Glutamatergic neuron (in vitro differentiated cells): ENCODE results near the gene GNG10. TPM values are rescaled to one million over a fixed set of nuclear protein-coding genes. Genes with fewer than 3 reads are reported as not detected.

Experiments
- DNase-seq: peaks from one replicate; pipeline ENCODE4 v3.0.0; 2022
- H3K27ac Mint-ChIP-seq: one replicate; pipeline ENCODE4 v1.8.0; 2020; ENCODE audit warnings: mild to moderate bottlenecking, mixed read lengths, inconsistent platforms; ENCODE audit not compliant: unreplicated experiment
- H3K27me3 Mint-ChIP-seq: one replicate; pipeline ENCODE4 v1.8.0; 2020; ENCODE audit warnings: mild to moderate bottlenecking, moderate library complexity, mixed read lengths, inconsistent platforms; ENCODE audit not compliant: unreplicated experiment
- H3K36me3 Mint-ChIP-seq: one replicate; pipeline ENCODE4 v1.8.0; 2020; ENCODE audit warnings: mild to moderate bottlenecking, mixed read lengths, inconsistent platforms; ENCODE audit not compliant: unreplicated experiment
- H3K4me1 Mint-ChIP-seq: one replicate; pipeline ENCODE4 v1.8.0; 2020; ENCODE audit warnings: mild to moderate bottlenecking, low read depth, mixed read lengths, inconsistent platforms; ENCODE audit not compliant: unreplicated experiment
- H3K4me3 Mint-ChIP-seq: one replicate; pipeline ENCODE4 v1.8.0; 2020; ENCODE audit warnings: mild to moderate bottlenecking, mixed read lengths, inconsistent platforms; ENCODE audit not compliant: unreplicated experiment
- H3K9me3 Mint-ChIP-seq: one replicate; pipeline ENCODE4 v1.8.0; 2020; ENCODE audit warnings: mild to moderate bottlenecking, moderate library complexity, mixed read lengths, inconsistent platforms; ENCODE audit not compliant: unreplicated experiment
- CTCF ChIP-seq: fragments of 200-600 bp; sonication (generic); IDR thresholded peaks from one replicate; pipeline ENCODE4 v1.5.0; 2021; ENCODE audit not compliant: partially characterized antibody, unreplicated experiment
- total RNA-seq: library from RNA; stranded (reverse); fragmentation: NEBNext Ultra II Directional; extraction: Animal tissue kit (Norgen Biotek cat#: 25700); gene quantifications from one replicate; pipeline ENCODE4 v1.2.1, GENCODE V29; 2021; ENCODE audit not compliant: unreplicated experiment

Gene GNG10
- total RNA-seq, 1 donor from 2014 or later, result 17.1 TPM

GRCh38 chr9:111696796-111697195, 35.4 kb downstream of the GNG10 start:
- peaks cover 3% of the 10 kb centered on the region for H3K9me3 Mint-ChIP-seq
- H3K36me3 Mint-ChIP-seq, result peaks cover 4% of the 10 kb centered on the region

GRCh38 chr9:111700776-111701175, 39.4 kb downstream of the GNG10 start:
- no peak for DNase-seq
- no peak overlapping the region for H3K4me3 Mint-ChIP-seq

More at GRCh38 chr9:111696796-111697195, 35.4 kb downstream of the GNG10 start:
- H3K4me1 Mint-ChIP-seq, result no peaks in the 10 kb centered on the region
- no peak overlapping the region for H3K4me3 Mint-ChIP-seq
- no peaks in the 10 kb centered on the region for H3K27me3 Mint-ChIP-seq
- no peak for DNase-seq
- no peak overlapping the region for H3K27ac Mint-ChIP-seq
- TF ChIP-seq CTCF, result no peak

DNA sequence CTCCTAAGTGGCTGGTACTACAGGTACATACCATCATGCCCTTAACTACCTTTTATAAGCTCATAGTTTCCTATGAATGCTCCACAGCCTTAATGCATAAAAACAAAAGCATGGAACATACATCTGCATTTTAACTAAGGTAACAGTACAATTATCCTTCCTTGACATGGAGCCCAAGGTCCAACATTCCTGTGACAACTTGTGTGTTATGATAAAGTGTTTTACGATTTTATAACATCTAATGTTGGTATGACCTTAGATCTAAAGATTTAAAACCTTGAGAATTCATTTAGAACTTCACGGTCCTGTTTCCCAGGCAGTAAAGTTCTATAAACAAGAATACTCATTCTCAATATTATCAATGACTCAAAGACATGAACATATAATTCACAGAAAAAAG, 43.1 kb downstream of the GNG10 start:
- no peak overlapping the region for H3K4me3 Mint-ChIP-seq
- no peaks in the 10 kb centered on the region for H3K9me3 Mint-ChIP-seq
- H3K36me3 Mint-ChIP-seq, result no peaks in the 10 kb centered on the region
- no peaks in the 10 kb centered on the region for H3K4me1 Mint-ChIP-seq
- no peaks in the 10 kb centered on the region for H3K27me3 Mint-ChIP-seq
- DNase-seq, result no peak
- no peak overlapping the region for H3K27ac Mint-ChIP-seq
- no peak for TF ChIP-seq CTCF

More at GRCh38 chr9:111700776-111701175, 39.4 kb downstream of the GNG10 start:
- Mint-ChIP-seq H3K9me3 (peaks cover 3% of the 10 kb centered on the region), H3K36me3 (peaks cover 4% of the 10 kb centered on the region), H3K27ac (no peak overlapping the region), H3K4me1 (no peaks in the 10 kb centered on the region), H3K27me3 (no peaks in the 10 kb centered on the region)
- TF ChIP-seq CTCF, result no peak

DNA sequence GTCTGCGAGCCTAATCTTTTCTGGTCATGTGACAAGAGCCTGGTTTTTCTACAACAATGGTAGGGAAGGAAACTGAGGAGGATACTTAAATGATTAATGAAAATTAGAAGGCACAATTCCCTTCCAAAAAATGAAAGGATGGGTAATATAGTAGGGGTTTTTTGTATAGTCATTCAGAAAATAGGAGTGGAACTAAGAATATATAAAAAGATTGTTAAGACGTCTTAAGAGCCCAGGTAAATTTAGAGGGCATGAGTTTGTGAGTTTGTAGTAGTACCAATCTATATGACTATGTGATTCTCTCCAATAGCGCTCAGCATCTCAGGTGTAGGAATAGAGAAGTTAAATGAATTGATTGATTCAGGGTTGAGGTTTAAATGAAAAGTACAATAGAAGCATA, 50.1 kb downstream of the GNG10 start:
- Mint-ChIP-seq H3K9me3 (no peaks in the 10 kb centered on the region), H3K36me3 (no peaks in the 10 kb centered on the region), H3K4me3 (no peak overlapping the region), H3K4me1 (no peaks in the 10 kb centered on the region), H3K27me3 (no peaks in the 10 kb centered on the region), H3K27ac (no peak overlapping the region)
- TF ChIP-seq CTCF, result no peak
- DNase-seq, result no peak

DNA sequence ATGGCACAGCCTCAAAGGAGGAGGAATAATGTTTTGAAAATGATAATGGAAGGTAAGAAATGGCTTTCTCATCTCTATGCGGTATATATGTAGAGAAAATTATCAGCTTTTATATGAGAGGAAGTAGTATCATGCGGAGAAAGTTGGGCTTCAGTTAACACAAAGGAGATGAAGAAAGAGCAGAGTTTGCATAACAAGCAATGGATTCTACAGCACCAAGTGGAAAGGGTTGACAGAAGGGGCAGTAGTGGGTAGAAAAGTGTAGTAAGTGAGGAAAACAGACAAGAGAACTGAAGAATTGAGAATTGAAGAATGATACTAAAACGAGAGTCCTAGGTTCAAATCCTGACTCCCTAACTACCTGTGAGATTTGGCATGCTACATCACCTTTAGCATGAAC, 51.0 kb downstream of the GNG10 start:
- Mint-ChIP-seq H3K36me3 (no peaks in the 10 kb centered on the region), H3K4me3 (no peak overlapping the region), H3K9me3 (no peaks in the 10 kb centered on the region), H3K27ac (no peak overlapping the region), H3K27me3 (no peaks in the 10 kb centered on the region), H3K4me1 (no peaks in the 10 kb centered on the region)
- no peak for TF ChIP-seq CTCF
- DNase-seq, result no peak
